IPS-18a (cell line): ENCODE data around the gene TTLL9.

Experiments used
- H3K27ac ChIP-seq: one replicate; pipeline ENCODE4 v1.5.1; 2013; ENCODE audit warnings: low read length
- H3K27me3 ChIP-seq: one replicate; pipeline ENCODE4 v1.6.1; 2013; ENCODE audit warnings: mild to moderate bottlenecking, low read length; ENCODE audit not compliant: control insufficient read depth, insufficient read depth
- H3K36me3 ChIP-seq: one replicate; pipeline ENCODE4 v1.6.1; 2013; ENCODE audit warnings: low read depth, low read length; ENCODE audit not compliant: control insufficient read depth
- H3K4me1 ChIP-seq: one replicate; pipeline ENCODE4 v1.6.1; 2013; ENCODE audit warnings: low read depth, low read length; ENCODE audit not compliant: control insufficient read depth
- H3K4me3 ChIP-seq: one replicate; pipeline ENCODE4 v1.5.1; 2013; ENCODE audit warnings: low read length
- H3K9ac ChIP-seq: one replicate; pipeline ENCODE4 v1.6.1; 2013; ENCODE audit warnings: mild to moderate bottlenecking, low read length, moderate library complexity
- H3K9me3 ChIP-seq: one replicate; pipeline ENCODE4 v1.6.1; 2013; ENCODE audit warnings: low read depth, low read length; ENCODE audit not compliant: control insufficient read depth

TTLL9 gene

GRCh38 chr20:31872406-31872805 is 2.0 kb downstream of the TTLL9 start:
- H3K9ac ChIP-seq, result no peak overlapping the region
- peaks cover 3% of the 10 kb centered on the region for H3K4me1 ChIP-seq
- H3K4me3 ChIP-seq, result no peak overlapping the region
- H3K27me3 ChIP-seq, result peaks cover 32% of the 10 kb centered on the region
- no peaks in the 10 kb centered on the region for H3K9me3 ChIP-seq
- no peaks in the 10 kb centered on the region for H3K36me3 ChIP-seq
- H3K27ac ChIP-seq, result no peak overlapping the region

GRCh38 chr20:31875671-31876070 is 5.2 kb downstream of the TTLL9 start:
- H3K4me1 ChIP-seq, result no peaks in the 10 kb centered on the region
- no peaks in the 10 kb centered on the region for H3K9me3 ChIP-seq
- peaks cover 15% of the 10 kb centered on the region for H3K27me3 ChIP-seq
- H3K36me3 ChIP-seq, result no peaks in the 10 kb centered on the region
- no peak overlapping the region for H3K4me3 ChIP-seq
- no peak overlapping the region for H3K27ac ChIP-seq
- H3K9ac ChIP-seq, result no peak overlapping the region

DNA sequence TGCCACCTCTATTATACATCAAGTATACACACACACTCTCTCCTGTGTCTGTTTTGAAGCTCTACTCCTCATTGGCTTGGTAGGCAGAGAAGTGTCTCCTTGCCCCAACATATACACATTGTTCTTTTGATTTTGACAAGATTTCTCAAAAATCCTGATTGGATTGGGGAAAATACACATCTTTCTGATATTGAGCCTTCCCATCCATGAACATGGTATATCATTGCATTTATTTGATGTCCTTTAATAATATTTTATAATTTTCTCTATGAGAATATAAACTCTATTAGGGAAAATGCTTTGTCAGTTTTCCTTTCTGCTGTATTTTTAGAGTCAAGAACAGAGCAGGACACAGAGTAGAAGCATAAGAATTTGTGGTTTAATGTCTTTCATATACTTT is 7.2 kb downstream of the TTLL9 start:
- Histone ChIP-seq H3K36me3 (no peaks in the 10 kb centered on the region), H3K27ac (no peak overlapping the region), H3K9ac (no peak overlapping the region), H3K4me1 (no peaks in the 10 kb centered on the region), H3K4me3 (no peak overlapping the region), H3K9me3 (no peaks in the 10 kb centered on the region), H3K27me3 (no peaks in the 10 kb centered on the region)

DNA sequence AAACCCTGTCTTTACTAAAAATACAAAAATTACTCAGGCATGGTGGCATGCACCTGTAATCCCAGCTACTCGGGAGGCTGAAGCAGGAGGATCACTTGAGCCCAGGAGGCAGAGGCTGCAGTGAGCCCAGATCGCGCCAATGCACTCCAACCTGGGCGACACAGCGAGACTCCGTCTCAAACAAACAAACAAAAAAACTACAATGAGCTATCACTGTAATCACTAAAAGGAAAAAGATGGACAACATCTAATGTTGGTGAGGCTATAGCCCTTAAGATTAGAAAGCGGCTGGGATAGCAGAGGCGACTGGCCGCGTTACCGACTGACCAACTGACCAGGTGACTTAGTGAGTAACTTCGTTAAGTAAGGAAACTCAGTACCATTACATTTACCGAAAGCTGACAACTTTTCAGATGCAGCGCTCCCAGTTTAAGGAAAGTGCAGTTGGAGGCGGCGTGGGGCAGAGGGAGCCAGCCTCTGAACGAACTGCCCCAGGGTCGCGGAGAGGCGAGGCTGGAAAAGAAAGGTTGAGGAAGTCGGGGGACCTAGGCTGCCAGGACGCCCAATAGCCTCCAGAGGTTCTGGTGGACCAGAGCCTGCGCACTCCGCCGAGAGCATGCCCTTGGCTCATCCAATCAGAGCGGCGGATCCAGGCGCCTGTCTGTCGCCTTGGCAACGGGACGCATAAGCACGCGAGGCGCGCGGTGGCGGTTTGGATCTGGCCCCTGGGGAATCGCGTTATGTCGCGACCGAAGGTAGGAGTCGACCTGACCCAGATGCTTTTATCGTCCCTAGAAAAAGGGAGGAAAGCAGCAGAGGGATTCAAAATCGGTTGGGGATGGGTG is 8.9 kb downstream of the TTLL9 start:
- H3K4me1 ChIP-seq, result no peaks in the 10 kb centered on the region
- no peaks in the 10 kb centered on the region for H3K9me3 ChIP-seq
- no peaks in the 10 kb centered on the region for H3K36me3 ChIP-seq
- no peaks in the 10 kb centered on the region for H3K27me3 ChIP-seq
- H3K27ac ChIP-seq, result no peak overlapping the region
- peak overlapping the region; percentile 24 for H3K9ac ChIP-seq
- H3K4me3 ChIP-seq, result peak overlapping the region; percentile 86

DNA sequence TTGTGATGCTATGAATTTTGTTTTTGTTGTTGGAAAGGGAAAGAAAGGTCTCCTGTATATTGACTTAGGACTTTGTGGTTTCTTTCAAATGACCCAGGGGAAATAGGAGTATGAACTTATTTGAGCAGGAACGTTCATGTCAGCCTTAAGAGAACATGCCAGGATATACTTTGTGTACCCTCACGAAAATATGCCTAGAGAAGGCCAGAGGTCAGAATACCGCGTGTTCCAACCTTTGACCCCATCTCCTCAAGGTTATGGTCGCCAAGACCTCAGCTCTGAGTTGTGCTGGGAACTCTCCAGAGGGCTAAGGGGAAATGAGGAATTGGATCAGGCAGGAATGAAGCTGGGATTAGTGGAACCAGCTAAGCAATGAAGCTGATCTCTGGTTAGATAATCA is 11.5 kb downstream of the TTLL9 start:
- Histone ChIP-seq H3K9ac (no peak overlapping the region), H3K27me3 (no peaks in the 10 kb centered on the region), H3K4me1 (no peaks in the 10 kb centered on the region), H3K9me3 (no peaks in the 10 kb centered on the region), H3K4me3 (no peak overlapping the region), H3K27ac (no peak overlapping the region), H3K36me3 (no peaks in the 10 kb centered on the region)

DNA sequence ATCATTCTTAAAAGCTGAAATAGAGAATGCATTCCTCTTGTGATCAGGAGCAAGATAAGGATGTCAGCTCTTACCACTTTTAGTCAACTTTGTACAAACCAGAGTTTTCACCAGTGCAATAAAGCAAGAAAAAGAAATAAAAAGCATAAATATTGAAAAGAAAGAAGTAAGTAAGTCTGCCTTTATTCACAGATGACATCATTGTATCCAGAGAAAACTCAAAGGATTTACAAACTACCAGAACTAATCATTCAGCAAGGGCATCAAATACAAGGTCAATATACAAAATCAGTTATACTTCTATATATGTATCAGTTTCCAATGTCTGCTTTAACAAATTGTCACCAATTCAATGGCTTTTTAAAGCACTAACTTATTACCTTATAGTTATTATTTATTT is 13.4 kb downstream of the TTLL9 start:
- Histone ChIP-seq H3K27me3 (no peaks in the 10 kb centered on the region), H3K4me1 (no peaks in the 10 kb centered on the region), H3K36me3 (no peaks in the 10 kb centered on the region), H3K4me3 (no peak overlapping the region), H3K9me3 (no peaks in the 10 kb centered on the region), H3K9ac (no peak overlapping the region), H3K27ac (no peak overlapping the region)

DNA sequence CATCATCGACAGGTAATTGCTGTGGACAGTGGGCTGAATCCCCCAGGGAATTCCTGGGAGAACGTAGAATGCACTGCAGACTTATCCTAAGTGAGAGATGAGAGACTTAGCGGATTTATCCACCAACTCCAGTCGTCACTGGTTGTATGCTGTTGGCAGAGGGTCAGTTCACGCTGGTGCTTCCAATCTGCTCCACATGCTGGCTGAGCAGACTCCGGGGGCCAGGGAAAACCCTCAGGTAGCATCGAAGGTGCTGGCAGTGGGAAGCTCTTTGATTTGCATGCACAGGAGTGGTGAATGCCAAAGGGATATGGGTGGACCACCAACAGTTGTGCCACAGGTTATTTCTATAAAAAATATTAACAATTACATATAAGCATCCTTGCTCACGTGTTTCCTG is 20.2 kb downstream of the TTLL9 start:
- no peaks in the 10 kb centered on the region for H3K36me3 ChIP-seq
- H3K27ac ChIP-seq, result no peak overlapping the region
- no peak overlapping the region for H3K9ac ChIP-seq
- no peaks in the 10 kb centered on the region for H3K4me1 ChIP-seq
- H3K4me3 ChIP-seq, result no peak overlapping the region
- H3K27me3 ChIP-seq, result no peaks in the 10 kb centered on the region
- H3K9me3 ChIP-seq, result no peaks in the 10 kb centered on the region

GRCh38 chr20:31894980-31895675 is 24.7 kb downstream of the TTLL9 start:
- H3K9me3 ChIP-seq, result no peaks in the 10 kb centered on the region
- H3K36me3 ChIP-seq, result no peaks in the 10 kb centered on the region
- no peaks in the 10 kb centered on the region for H3K4me1 ChIP-seq
- H3K27me3 ChIP-seq, result no peaks in the 10 kb centered on the region
- no peak overlapping the region for H3K9ac ChIP-seq
- H3K27ac ChIP-seq, result no peak overlapping the region
- H3K4me3 ChIP-seq, result no peak overlapping the region

GRCh38 chr20:31896049-31896448 is 25.6 kb downstream of the TTLL9 start:
- Histone ChIP-seq H3K9ac (no peak overlapping the region), H3K27me3 (no peaks in the 10 kb centered on the region), H3K4me3 (no peak overlapping the region), H3K9me3 (no peaks in the 10 kb centered on the region), H3K27ac (no peak overlapping the region), H3K36me3 (no peaks in the 10 kb centered on the region), H3K4me1 (no peaks in the 10 kb centered on the region)

GRCh38 chr20:31897541-31897940 is 27.1 kb downstream of the TTLL9 start:
- H3K9me3 ChIP-seq, result no peaks in the 10 kb centered on the region
- no peaks in the 10 kb centered on the region for H3K4me1 ChIP-seq
- no peak overlapping the region for H3K9ac ChIP-seq
- H3K36me3 ChIP-seq, result no peaks in the 10 kb centered on the region
- H3K27ac ChIP-seq, result no peak overlapping the region
- H3K4me3 ChIP-seq, result no peak overlapping the region
- H3K27me3 ChIP-seq, result no peaks in the 10 kb centered on the region

GRCh38 chr20:31901615-31902014 is 31.2 kb downstream of the TTLL9 start:
- Histone ChIP-seq H3K9me3 (no peaks in the 10 kb centered on the region), H3K4me3 (no peak overlapping the region), H3K27me3 (no peaks in the 10 kb centered on the region), H3K9ac (no peak overlapping the region), H3K27ac (no peak overlapping the region), H3K4me1 (peaks cover 8% of the 10 kb centered on the region), H3K36me3 (no peaks in the 10 kb centered on the region)
